ENCODE results near the gene ADRM1.

The ADRM1 gene

DNA sequence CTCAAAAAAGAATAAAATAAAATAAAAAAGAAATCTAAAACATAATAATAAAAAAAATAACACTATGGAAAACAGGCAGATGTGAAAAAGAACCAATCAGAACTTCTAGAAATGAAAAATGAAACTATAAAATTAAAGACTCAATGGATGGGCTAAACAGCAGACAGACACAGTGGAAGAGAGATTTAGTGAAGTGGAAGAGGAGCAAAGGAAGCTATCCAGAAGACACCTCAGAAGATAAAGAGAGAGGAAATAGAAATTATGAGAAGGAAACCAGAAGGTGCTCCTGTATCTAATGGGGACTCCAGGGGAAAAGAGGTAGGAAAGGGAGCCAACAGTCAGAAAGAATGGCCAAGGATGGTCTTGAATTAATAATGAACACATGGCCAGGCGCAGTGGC is 45.8 kb downstream of the ADRM1 start:
- H3K36me3 ChIP-seq (replicated peaks; ENCODE audit: low read depth, low read length), result peaks cover 2% of the 10 kb centered on the region

GRCh38 chr20:62349556-62350097 is 46.8 kb downstream of the ADRM1 start:
- TF ChIP-seq CTCF (IDR thresholded peaks at IDR 0.05; ENCODE audit: low read depth, low read length) (no peak), EZH2phosphoT487 (IDR thresholded peaks at IDR 0.05; ENCODE audit: low read depth) (no peak)
- no peaks in the 10 kb centered on the region for H4K20me1 ChIP-seq (ENCODE audit: insufficient read depth, low read length)
- no peaks in the 10 kb centered on the region for H3K79me2 ChIP-seq (ENCODE audit: low read length)
- no peak overlapping the region for H3K27ac ChIP-seq (ENCODE audit: low read length)
- H2AFZ ChIP-seq (ENCODE audit: low read depth, low read length), result no peak overlapping the region
- no peaks in the 10 kb centered on the region for H3K4me1 ChIP-seq (ENCODE audit: low read length)
- no peak overlapping the region for H3K4me3 ChIP-seq (ENCODE audit: low read length)
- H3K9me3 ChIP-seq (ENCODE audit: insufficient read depth, low read length), result no peaks in the 10 kb centered on the region
- H3K36me3 ChIP-seq (replicated peaks; ENCODE audit: low read depth, low read length), result peaks cover 2% of the 10 kb centered on the region
- no peak overlapping the region for H3K9ac ChIP-seq (ENCODE audit: low read length)
- H3K27me3 ChIP-seq (ENCODE audit: low read depth, low read length), result no peaks in the 10 kb centered on the region
- H3K4me2 ChIP-seq (ENCODE audit: low read length), result no peak overlapping the region

More for the DNA sequence above, 45.8 kb downstream of the ADRM1 start:
- TF ChIP-seq EZH2phosphoT487 (IDR thresholded peaks at IDR 0.05; ENCODE audit: low read depth) (no peak), CTCF (IDR thresholded peaks at IDR 0.05; ENCODE audit: low read depth, low read length) (no peak)
- no peak overlapping the region for H2AFZ ChIP-seq (ENCODE audit: low read depth, low read length)
- no peak overlapping the region for H3K9ac ChIP-seq (ENCODE audit: low read length)
- no peaks in the 10 kb centered on the region for H3K27me3 ChIP-seq (ENCODE audit: low read depth, low read length)
- no peak overlapping the region for H3K4me3 ChIP-seq (ENCODE audit: low read length)
- H4K20me1 ChIP-seq (ENCODE audit: insufficient read depth, low read length), result no peaks in the 10 kb centered on the region
- no peaks in the 10 kb centered on the region for H3K4me1 ChIP-seq (ENCODE audit: low read length)
- H3K79me2 ChIP-seq (ENCODE audit: low read length), result no peaks in the 10 kb centered on the region
- H3K4me2 ChIP-seq (ENCODE audit: low read length), result no peak overlapping the region
- H3K27ac ChIP-seq (ENCODE audit: low read length), result no peak overlapping the region
- H3K9me3 ChIP-seq (ENCODE audit: insufficient read depth, low read length), result no peaks in the 10 kb centered on the region

- no peak for TF ChIP-seq CTCF (IDR thresholded peaks at IDR 0.05; ENCODE audit: low read depth, low read length)
- Histone ChIP-seq H3K4me3 (ENCODE audit: low read length) (no peak overlapping the region), H4K20me1 (ENCODE audit: insufficient read depth, low read length) (no peaks in the 10 kb centered on the region; the same call in 1 of the 2 replicates), H3K79me2 (ENCODE audit: low read length) (no peaks in the 10 kb centered on the region), H3K36me3 (replicated peaks; ENCODE audit: low read depth, low read length) (peaks cover 2% of the 10 kb centered on the region), H2AFZ (ENCODE audit: low read depth, low read length) (no peak overlapping the region), H3K4me1 (ENCODE audit: low read length) (no peaks in the 10 kb centered on the region), H3K9me3 (ENCODE audit: insufficient read depth, low read length) (no peaks in the 10 kb centered on the region), H3K4me2 (ENCODE audit: low read length) (no peak overlapping the region), H3K27ac (ENCODE audit: low read length) (no peak overlapping the region), H3K27me3 (ENCODE audit: low read depth, low read length) (no peaks in the 10 kb centered on the region), H3K9ac (ENCODE audit: low read length) (no peak overlapping the region)
Observed at GRCh38 chr20:62350098-62350628, 47.4 kb downstream of the ADRM1 start.

DNA sequence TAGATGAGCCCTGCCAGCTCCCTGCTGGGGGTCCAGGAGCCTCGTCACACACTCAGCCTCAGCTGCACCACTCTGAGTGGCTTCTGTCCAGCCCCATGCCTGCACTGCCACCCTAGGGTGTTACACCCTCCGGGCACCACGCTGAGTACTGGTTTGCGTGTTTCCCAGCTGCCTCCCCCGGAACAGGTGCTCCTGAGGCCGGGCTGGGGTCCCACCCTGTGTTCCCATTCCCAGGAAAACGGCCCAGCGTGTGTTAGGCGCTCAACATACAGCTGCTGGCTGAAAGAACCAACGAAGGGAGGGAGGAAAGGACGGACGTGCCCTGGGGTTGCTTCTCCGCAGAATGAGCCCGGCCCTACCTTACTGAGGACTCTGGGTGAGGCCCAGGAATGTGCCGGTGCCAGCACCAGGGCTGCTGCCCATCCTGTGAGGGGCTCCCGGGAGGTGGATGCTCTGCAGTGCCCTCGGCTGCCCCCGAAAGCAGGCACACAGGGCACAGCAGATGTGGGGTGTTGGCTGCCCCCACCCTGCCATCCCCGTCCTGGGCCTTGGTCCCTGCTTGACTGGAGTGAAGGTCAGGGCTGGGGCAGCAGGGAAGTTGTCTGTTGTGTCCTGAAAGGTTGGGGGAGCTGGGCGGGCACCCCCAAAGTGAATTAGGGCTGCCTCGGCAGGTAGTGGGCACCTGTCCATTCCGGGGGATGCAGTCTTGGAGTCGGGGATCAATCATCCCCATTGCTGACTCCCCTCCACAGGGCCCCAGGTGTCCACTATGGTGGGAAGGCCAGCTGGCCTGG is 48.0 kb downstream of the ADRM1 start:
- Histone ChIP-seq H3K9me3 (ENCODE audit: insufficient read depth, low read length) (no peaks in the 10 kb centered on the region), H3K36me3 (replicated peaks; ENCODE audit: low read depth, low read length) (peaks cover 2% of the 10 kb centered on the region), H3K27me3 (ENCODE audit: low read depth, low read length) (no peaks in the 10 kb centered on the region), H3K27ac (ENCODE audit: low read length) (no peak overlapping the region), H2AFZ (ENCODE audit: low read depth, low read length) (no peak overlapping the region), H3K79me2 (ENCODE audit: low read length) (no peaks in the 10 kb centered on the region), H4K20me1 (ENCODE audit: insufficient read depth, low read length) (no peaks in the 10 kb centered on the region; the same call in 1 of the 2 replicates), H3K4me2 (ENCODE audit: low read length) (no peak overlapping the region), H3K4me3 (ENCODE audit: low read length) (no peak overlapping the region), H3K4me1 (ENCODE audit: low read length) (no peaks in the 10 kb centered on the region), H3K9ac (ENCODE audit: low read length) (no peak overlapping the region)
- TF ChIP-seq CTCF (IDR thresholded peaks at IDR 0.05; ENCODE audit: low read depth, low read length) (no peak), EZH2phosphoT487 (IDR thresholded peaks at IDR 0.05; ENCODE audit: low read depth) (no peak)

Data from OCI-LY3 (cell line).